K562 (cell line): Measurements from ENCODE around the gene INSL3. TPM values are rescaled to one million over a fixed set of nuclear protein-coding genes. Genes with fewer than 3 reads are reported as not detected.

Source experiments
- ATAC-seq: fragments of 200-7000 bp; cut with Tn5 transposase; 3 replicates; pipeline ENCODE4 v1.9.1; 2020; ENCODE audit warnings: moderate library complexity
- BruUV-seq: library from RNA; stranded (reverse); fragments of 400-500 nt; replicated peaks from 2 replicates; lab custom pipeline; 2021; lab: Mats Ljungman, UMichigan
- CTCF ChIA-PET: fragments of 300-600 bp; formaldehyde crosslinking; extraction: SDS; loops from one replicate; lab custom pipeline; 2021; ENCODE audit warnings: low intra/inter-chr PET ratio; lab: Yijun Ruan, JAX
- POLR2A ChIA-PET: fragments of 300-600, 350-650 bp; sonication (Branson Sonifier 250); formaldehyde crosslinking; extraction: SDS; loops from one replicate; lab custom pipeline; 2021; ENCODE audit warnings: antibody characterized with exemption, inconsistent platforms; lab: Yijun Ruan, JAX
- DNase-seq, 4 experiments: peaks; one replicate each; pipeline versions ENCODE4 v3.0.0 to v3.0.0-alpha.2; 2011 to 2018; ENCODE audit warnings: low spot score in 3 of 4, mixed read lengths in 3 of 4; ENCODE audit errors: extremely low read depth in 1 of 4
- FAIRE-seq: peaks from 2 replicates; lab custom pipeline; 2011; peaks lifted over from hg19 to GRCh38; lab: Jason Lieb, UNC
- H2AFZ ChIP-seq: 2 replicates; pipeline ENCODE4 v1.6.0; 2011; ENCODE audit warnings: low read depth, low read length, control low read depth, inconsistent platforms
- H3K27ac ChIP-seq: fragments of 200-600 bp; 3 replicates; pipeline ENCODE4 v1.8.0; 2011; ENCODE audit warnings: low read depth, mild to moderate bottlenecking, control low read depth, inconsistent platforms, low read length, moderate library complexity, mixed read lengths; ENCODE audit errors: extremely low read depth
- H3K27me3 ChIP-seq, 2 experiments: fragments of 300-600 bp in 1 of 2; 2 replicates in 1 of 2; 3 replicates in 1 of 2; pipeline versions ENCODE4 v1.6.0 to v1.8.0; 2011; ENCODE audit warnings: inconsistent platforms in 2 of 2, low read length in 2 of 2, mild to moderate bottlenecking in 1 of 2, mixed read lengths in 1 of 2, moderate library complexity in 1 of 2; ENCODE audit not compliant: control insufficient read depth in 2 of 2, insufficient read depth in 2 of 2
- H3K36me3 ChIP-seq: fragments of 300-600 bp; 3 replicates; pipeline ENCODE4 v1.8.0; 2011; ENCODE audit warnings: mild to moderate bottlenecking, low read length, inconsistent platforms; ENCODE audit not compliant: control insufficient read depth, insufficient read depth
- H3K4me1 ChIP-seq, 2 experiments: fragments of 200-600 bp in 1 of 2; replicated peaks in 1 of 2; 2 replicates in 1 of 2; 3 replicates in 1 of 2; pipeline versions ENCODE4 v1.5.1 to v1.8.0; 2011; ENCODE audit warnings: inconsistent platforms in 2 of 2, low read length in 2 of 2, mild to moderate bottlenecking in 1 of 2, mixed read lengths in 1 of 2, moderate library complexity in 1 of 2; ENCODE audit not compliant: control insufficient read depth in 2 of 2, insufficient read depth in 2 of 2
- H3K4me2 ChIP-seq: 2 replicates; pipeline ENCODE4 v1.6.1; 2011; ENCODE audit warnings: low read length, control low read depth, inconsistent platforms, mixed read lengths; ENCODE audit not compliant: insufficient read depth
- H3K4me3 ChIP-seq: fragments of 200-600 bp; sonication (generic), shearing (Covaris generic); 2 replicates; pipeline ENCODE4 v1.5.1; 2016; ENCODE audit warnings: control low read depth, inconsistent platforms
- H3K79me2 ChIP-seq: fragments of 200-600 bp; 3 replicates; pipeline ENCODE4 v1.8.0; 2011; ENCODE audit warnings: low read length, inconsistent platforms; ENCODE audit not compliant: control insufficient read depth, insufficient read depth
- H3K9ac ChIP-seq, 2 experiments: 2 replicates each; pipeline versions ENCODE4 v1.6.0 to v1.6.1; 2011; ENCODE audit warnings: low read depth in 2 of 2, low read length in 2 of 2, control low read depth in 1 of 2, inconsistent platforms in 1 of 2, mild to moderate bottlenecking in 1 of 2, mixed read lengths in 1 of 2; ENCODE audit not compliant: insufficient read depth in 1 of 2
- H3K9me1 ChIP-seq: one replicate; pipeline ENCODE4 v1.6.0; 2011; ENCODE audit warnings: inconsistent platforms, mild to moderate bottlenecking, low read length, moderate library complexity; ENCODE audit not compliant: control insufficient read depth, insufficient read depth
- H3K9me3 ChIP-seq: replicated peaks from 2 replicates; pipeline ENCODE4 v1.5.1; 2011; ENCODE audit warnings: low read depth, low read length, inconsistent platforms; ENCODE audit not compliant: control insufficient read depth, insufficient read depth
- H4K20me1 ChIP-seq: replicated peaks from 2 replicates; pipeline ENCODE4 v1.6.1; 2011; ENCODE audit warnings: low read length, inconsistent platforms, mixed read lengths; ENCODE audit not compliant: control insufficient read depth, insufficient read depth
- ATF1 ChIP-seq, 2 experiments: fragments of 450-650 bp in 1 of 2; IDR thresholded peaks; 2 replicates each; pipeline ENCODE4 v1.6.1; 2016; ENCODE audit warnings: missing compliant biosample characterization in 1 of 2, missing genetic modification characterization in 1 of 2
- BCOR ChIP-seq: fragments of 450-650 bp; IDR thresholded peaks from 2 replicates; pipeline ENCODE4 v1.6.1; 2016
- CBX3 ChIP-seq, 2 experiments: IDR thresholded peaks; 1 replicate in 1 of 2; 2 replicates in 1 of 2; pipeline ENCODE4 v1.6.1; 2012; ENCODE audit warnings: inconsistent platforms in 2 of 2, low read length in 2 of 2, borderline replicate concordance in 1 of 2, control low read depth in 1 of 2
- CREB1 ChIP-seq, 2 experiments: sonication (generic) in 1 of 2; formaldehyde crosslinking in 1 of 2; IDR thresholded peaks; 2 replicates each; pipeline versions ENCODE4 v1.6.1 to v1.8.0; 2012 to 2022; ENCODE audit warnings: inconsistent platforms in 1 of 2, mild to moderate bottlenecking in 1 of 2, missing genetic modification reagents in 1 of 2, moderate library complexity in 1 of 2
- CREM ChIP-seq: IDR thresholded peaks from 2 replicates; pipeline ENCODE4 v1.6.1; 2014; ENCODE audit warnings: antibody characterized with exemption, low read depth
- MAZ ChIP-seq, 2 experiments: fragments of 450-650 bp in 1 of 2; sonication (generic) in 1 of 2; formaldehyde crosslinking; IDR thresholded peaks in 1 of 2; conservative IDR thresholded peaks in 1 of 2; 2 replicates each; pipeline versions ENCODE4 v1.4.0 to v1.5.0; 2020; ENCODE audit warnings: mild to moderate bottlenecking in 1 of 2, missing genetic modification reagents in 1 of 2
- PHB2 ChIP-seq: fragments of 450-650 bp; IDR thresholded peaks from 2 replicates; pipeline ENCODE4 v1.6.1; 2017; ENCODE audit warnings: low read depth
- ZFP30 ChIP-seq: fragments of 250-450 bp; sonication (Bioruptor Pico); IDR thresholded peaks from 2 replicates; pipeline ENCODE4 v1.8.0; 2022; ENCODE audit warnings: moderate library complexity, mild to moderate bottlenecking, inconsistent platforms, borderline replicate concordance
- ZNF12 ChIP-seq: sonication (generic); formaldehyde crosslinking; IDR thresholded peaks from 2 replicates; pipeline ENCODE4 v1.4.0; 2020; ENCODE audit warnings: mild to moderate bottlenecking, missing genetic modification reagents
- ZNF140 ChIP-seq: fragments of 250-450 bp; sonication (Bioruptor Pico); IDR thresholded peaks from 2 replicates; pipeline ENCODE4 v1.8.0; 2021; ENCODE audit warnings: moderate library complexity, mild to moderate bottlenecking, inconsistent platforms
- WGBS: fragments of 100-300 bp; shearing (Covaris generic); methylation state at CpG from one replicate; pipeline ENCODE4 v1.1.6; 2016; ENCODE audit warnings: low coverage, mixed read lengths; ENCODE audit not compliant: insufficient coverage; ENCODE audit errors: missing lambda C conversion rate; 5-methylcytosine and 5-hydroxymethylcytosine counted together
- in situ Hi-C: fragments of 300-500 bp; cut with MboI; formaldehyde crosslinking; loops from 4 replicates; pipeline ENCODE4 v1.15.0; 2018; ENCODE audit warnings: inconsistent platforms, mixed read lengths
- intact Hi-C: fragments of 100-400 bp; cut with micrococcal nuclease; formaldehyde crosslinking; loops from 2 replicates; pipeline ENCODE4 v1.14.2; 2022
- polyA plus RNA-seq, 8 experiments: library from polyadenylated mRNA; depleted of rRNA in 4 of 8; stranded (reverse) in 5 of 8; unstranded in 3 of 8; fragments of >200 nt; fragmentation: Nextera tagmentation in 2 of 8; fragmentation: Illumina TruSeq in 1 of 8; extraction: Ambion mirVana in 2 of 8; extraction: Trizol in 1 of 8; gene quantifications; 2 replicates each; pipeline versions ENCODE4 v1.2.1 to v1.2.3, GENCODE V29; 2011 to 2014; ENCODE audit warnings: inconsistent platforms in 1 of 8, missing spikeins in 1 of 8
- total RNA-seq, 7 experiments: library from RNA; depleted of rRNA in 6 of 7; stranded (reverse); fragments of >200 nt in 6 of 7; fragmentation: Illumina TruSeq in 2 of 7; extraction: Trizol in 2 of 7; gene quantifications; 2 replicates each; pipeline versions ENCODE4 v1.2.1 to v1.2.3, GENCODE V29; 2011 to 2021; ENCODE audit warnings: low replicate concordance in 1 of 7
- TF ChIP-seq, protein P1 (sequence below): IDR thresholded peaks from 2 replicates; pipeline ENCODE4 v1.6.1; 2011; ENCODE audit warnings: borderline replicate concordance, low read depth, mild to moderate bottlenecking, moderate library complexity, low read length; ENCODE audit not compliant: insufficient read depth, poor library complexity, severe bottlenecking
- TF ChIP-seq, protein P2 (sequence below), 3 experiments: IDR thresholded peaks in 2 of 3; conservative IDR thresholded peaks in 1 of 3; 2 replicates each; pipeline ENCODE4 v1.5.1; 2011 to 2012; ENCODE audit warnings: low read length in 3 of 3, mild to moderate bottlenecking in 3 of 3, control low read depth in 2 of 3, improper control_type of control experiment in 1 of 3, inconsistent platforms in 1 of 3, low read depth in 1 of 3, mixed read lengths in 1 of 3, moderate library complexity in 1 of 3; ENCODE audit not compliant: insufficient read depth in 2 of 3
- TF ChIP-seq, protein P3 (sequence below), 3 experiments: fragments of 200-800 bp in 1 of 3; sonication (Bioruptor generic) in 1 of 3; sonication (generic) in 1 of 3; formaldehyde crosslinking in 1 of 3; IDR thresholded peaks; 2 replicates each; pipeline versions ENCODE4 v1.6.1 to v1.8.0; 2016 to 2022; ENCODE audit warnings: mild to moderate bottlenecking in 2 of 3, missing compliant biosample characterization in 2 of 3, missing genetic modification characterization in 2 of 3, missing genetic modification reagents in 1 of 3

Gene INSL3
- total and polyA plus RNA-seq, 9 of the 15 experiments (the other 6 are each of a cell fraction or from before 2014, with no cell fraction given) = not detected

DNA sequence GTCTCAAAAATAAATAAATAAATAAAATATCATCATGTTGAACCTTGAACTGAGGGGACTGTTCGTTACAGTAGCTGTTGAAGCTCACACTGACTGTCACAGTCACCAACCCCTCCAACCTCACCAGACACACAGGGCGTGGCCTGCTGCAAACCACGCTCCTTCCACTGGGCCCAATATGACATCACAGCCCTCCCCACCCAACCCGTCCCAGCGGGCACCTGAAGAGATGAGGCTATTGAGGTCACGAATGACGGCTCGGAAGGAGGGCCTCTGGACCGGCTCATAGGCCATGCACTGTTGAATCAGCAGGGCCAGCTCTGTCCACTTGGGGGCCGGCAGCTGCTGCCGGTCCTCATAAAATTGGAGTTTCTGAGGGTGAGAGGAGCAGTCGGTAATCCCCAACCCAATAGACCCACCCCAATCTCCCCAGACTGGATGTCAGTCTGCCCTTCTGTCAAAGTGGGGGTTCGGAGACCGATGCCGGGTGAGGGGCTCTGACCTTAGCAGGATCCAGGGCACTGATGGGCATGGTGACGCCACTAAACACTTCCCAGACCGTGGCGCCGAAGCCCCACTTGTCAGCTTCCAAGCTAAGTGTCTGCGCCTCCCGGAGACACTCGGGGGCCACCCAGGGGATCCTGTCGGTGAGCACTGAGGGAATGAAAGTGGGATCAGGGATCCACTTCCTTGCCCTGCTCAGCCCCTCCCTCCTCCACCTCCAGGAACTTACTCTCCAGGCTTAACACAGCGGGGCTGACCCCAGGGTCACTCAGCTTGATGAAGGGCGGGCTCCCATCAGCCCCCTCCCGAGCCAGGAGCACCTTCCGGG lies 13.2 kb upstream of the INSL3 start:
- 35% methylated on average over 26 of the region's 27 CpGs for whole genome bisulfite sequencing
- no peak overlapping the region for H3K4me3 ChIP-seq
- ChIA-PET POLR2A (interaction anchor here (0.5 to 0.7 kb wide), 3 partner anchors 106 to 371 kb away, joined by 4 read pairs; no protein-coding TSS in a partner anchor), CTCF (interaction anchor here (0.7 kb wide), 1 partner anchor 20 kb away, joined by 3 read pairs; no protein-coding TSS in a partner anchor)
- no peak overlapping the region for H2AFZ ChIP-seq
- H3K9me3 ChIP-seq = no peaks in the 10 kb centered on the region
- DNase-seq (peak; percentile 34 to 57 (median 42)), FAIRE-seq (no peak), ATAC-seq (peak; percentile 65)
- H3K79me2 ChIP-seq = no peaks in the 10 kb centered on the region
- in situ Hi-C loops (no loop called here), intact Hi-C loops (no loop called here)
- H3K9ac ChIP-seq = peak overlapping the region in 1 of 2 experiments; percentile 2; a peak in 1 of 4 replicates
- peaks cover 5 to 22% of the 10 kb centered on the region in 2 experiments; a peak in 3 of 5 replicates for H3K27me3 ChIP-seq
- H3K36me3 ChIP-seq = no peaks in the 10 kb centered on the region
- no peaks in the 10 kb centered on the region for H3K9me1 ChIP-seq
- no TSS peak for BruUV-seq
- H3K4me1 ChIP-seq = peaks cover 4 to 33% of the 10 kb centered on the region in 2 experiments; a peak in 3 of 5 replicates
- no peak overlapping the region for H3K27ac ChIP-seq
- H3K4me2 ChIP-seq = no peak overlapping the region
- peaks cover 5% of the 10 kb centered on the region; the same call in 1 of the 2 replicates for H4K20me1 ChIP-seq
- TF ChIP-seq CREM = peak; percentile 64; the same call in 1 of the 2 replicates
- peak in 1 of 2 experiments; percentile 55; a peak in 1 of 3 replicates for TF ChIP-seq CBX3 (IDR thresholded peaks at IDR 0.05; ENCODE audit: borderline replicate concordance in 1 of 2, low read length in 2 of 2)
- no peak for TF ChIP-seq MAZ (CRISPR knock-in tag; conservative IDR thresholded peaks at IDR 0.05 in 1 of 2, IDR thresholded peaks at IDR 0.05 in 1 of 2)
- TF ChIP-seq, protein P1, sequence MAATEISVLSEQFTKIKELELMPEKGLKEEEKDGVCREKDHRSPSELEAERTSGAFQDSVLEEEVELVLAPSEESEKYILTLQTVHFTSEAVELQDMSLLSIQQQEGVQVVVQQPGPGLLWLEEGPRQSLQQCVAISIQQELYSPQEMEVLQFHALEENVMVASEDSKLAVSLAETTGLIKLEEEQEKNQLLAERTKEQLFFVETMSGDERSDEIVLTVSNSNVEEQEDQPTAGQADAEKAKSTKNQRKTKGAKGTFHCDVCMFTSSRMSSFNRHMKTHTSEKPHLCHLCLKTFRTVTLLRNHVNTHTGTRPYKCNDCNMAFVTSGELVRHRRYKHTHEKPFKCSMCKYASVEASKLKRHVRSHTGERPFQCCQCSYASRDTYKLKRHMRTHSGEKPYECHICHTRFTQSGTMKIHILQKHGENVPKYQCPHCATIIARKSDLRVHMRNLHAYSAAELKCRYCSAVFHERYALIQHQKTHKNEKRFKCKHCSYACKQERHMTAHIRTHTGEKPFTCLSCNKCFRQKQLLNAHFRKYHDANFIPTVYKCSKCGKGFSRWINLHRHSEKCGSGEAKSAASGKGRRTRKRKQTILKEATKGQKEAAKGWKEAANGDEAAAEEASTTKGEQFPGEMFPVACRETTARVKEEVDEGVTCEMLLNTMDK = peak; percentile 49
- TF ChIP-seq, protein P2, sequence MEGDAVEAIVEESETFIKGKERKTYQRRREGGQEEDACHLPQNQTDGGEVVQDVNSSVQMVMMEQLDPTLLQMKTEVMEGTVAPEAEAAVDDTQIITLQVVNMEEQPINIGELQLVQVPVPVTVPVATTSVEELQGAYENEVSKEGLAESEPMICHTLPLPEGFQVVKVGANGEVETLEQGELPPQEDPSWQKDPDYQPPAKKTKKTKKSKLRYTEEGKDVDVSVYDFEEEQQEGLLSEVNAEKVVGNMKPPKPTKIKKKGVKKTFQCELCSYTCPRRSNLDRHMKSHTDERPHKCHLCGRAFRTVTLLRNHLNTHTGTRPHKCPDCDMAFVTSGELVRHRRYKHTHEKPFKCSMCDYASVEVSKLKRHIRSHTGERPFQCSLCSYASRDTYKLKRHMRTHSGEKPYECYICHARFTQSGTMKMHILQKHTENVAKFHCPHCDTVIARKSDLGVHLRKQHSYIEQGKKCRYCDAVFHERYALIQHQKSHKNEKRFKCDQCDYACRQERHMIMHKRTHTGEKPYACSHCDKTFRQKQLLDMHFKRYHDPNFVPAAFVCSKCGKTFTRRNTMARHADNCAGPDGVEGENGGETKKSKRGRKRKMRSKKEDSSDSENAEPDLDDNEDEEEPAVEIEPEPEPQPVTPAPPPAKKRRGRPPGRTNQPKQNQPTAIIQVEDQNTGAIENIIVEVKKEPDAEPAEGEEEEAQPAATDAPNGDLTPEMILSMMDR (IDR thresholded peaks at IDR 0.05 in 2 of 3, conservative IDR thresholded peaks at IDR 0.05 in 1 of 3; ENCODE audit: insufficient read depth in 2 of 3, low read depth in 1 of 3, low read length in 3 of 3) = peak; percentile 28 to 40 (median 38); a peak in 5 of 6 replicates
- TF ChIP-seq BCOR = peak; percentile 40; the same call in 1 of the 2 replicates
- TF ChIP-seq ZFP30 (CRISPR knock-in tag) = no peak
- TF ChIP-seq ZNF12 (CRISPR knock-in tag) = peak; percentile 99
- TF ChIP-seq ZNF140 = no peak
- no peak for TF ChIP-seq ATF1 (CRISPR knock-in tag; IDR thresholded peaks at IDR 0.05)
- peak; percentile 50 for TF ChIP-seq ATF1 (tag; IDR thresholded peaks at IDR 0.05)
- TF ChIP-seq, protein P3, sequence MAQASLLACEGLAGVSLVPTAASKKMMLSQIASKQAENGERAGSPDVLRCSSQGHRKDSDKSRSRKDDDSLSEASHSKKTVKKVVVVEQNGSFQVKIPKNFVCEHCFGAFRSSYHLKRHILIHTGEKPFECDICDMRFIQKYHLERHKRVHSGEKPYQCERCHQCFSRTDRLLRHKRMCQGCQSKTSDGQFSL (CRISPR knock-in tag; IDR thresholded peaks at IDR 0.05) = 0 out of 2 replicates have a peak, but pooled peaks have one; percentile 21
- TF ChIP-seq, protein P3 (tag; IDR thresholded peaks at IDR 0.05) = no peak
- TF ChIP-seq PHB2 = no peak
- TF ChIP-seq CREB1 (IDR thresholded peaks at IDR 0.05) = peak; percentile 52; the same call in 1 of the 2 replicates
- no peak; the same call in 1 of the 2 replicates for TF ChIP-seq CREB1 (CRISPR knock-in tag; IDR thresholded peaks at IDR 0.05)
